Activated B cell treated with CpG ODN at 0.5 μM for 24 hours (primary cell): Measurements from ENCODE around the gene SPNS3. TPM values are rescaled to one million over a fixed set of nuclear protein-coding genes. Genes with fewer than 3 reads are reported as not detected.

Experiments
- ATAC-seq: fragments of 200-7000 bp; cut with Tn5 transposase; one replicate; pipeline ENCODE4 v1.10.0; 2021; ENCODE audit warnings: low read depth, mild to moderate bottlenecking, moderate library complexity
- CTCF ChIA-PET: fragments of 350-600 bp; sonication (Branson Sonifier 250); formaldehyde crosslinking; loops from one replicate; lab custom pipeline; 2021; ENCODE audit warnings: antibody characterized with exemption; lab: Charles Lee
- POLR2A ChIA-PET: fragments of 350-600 bp; sonication (Branson Sonifier 250); formaldehyde crosslinking; loops from one replicate; lab custom pipeline; 2021; ENCODE audit warnings: antibody characterized with exemption; lab: Charles Lee
- DNase-seq: peaks from one replicate; pipeline ENCODE4 v3.0.0; 2022
- H3K27ac Mint-ChIP-seq: one replicate; pipeline ENCODE4 v1.8.0; 2020; ENCODE audit warnings: mixed read lengths
- H3K27me3 Mint-ChIP-seq: one replicate; pipeline ENCODE4 v1.8.0; 2021; ENCODE audit warnings: mixed read lengths
- H3K36me3 Mint-ChIP-seq: one replicate; pipeline ENCODE4 v1.8.0; 2021; ENCODE audit warnings: low read depth, mixed read lengths
- H3K4me1 Mint-ChIP-seq: one replicate; pipeline ENCODE4 v1.8.0; 2021; ENCODE audit warnings: mixed read lengths
- H3K4me3 Mint-ChIP-seq: one replicate; pipeline ENCODE4 v1.8.0; 2020; ENCODE audit warnings: mild to moderate bottlenecking, mixed read lengths
- H3K9me3 Mint-ChIP-seq: one replicate; pipeline ENCODE4 v1.8.0; 2020; ENCODE audit warnings: mixed read lengths
- CTCF ChIP-seq: fragments of 200-600 bp; IDR thresholded peaks from one replicate; pipeline ENCODE4 v1.8.0; 2022; ENCODE audit warnings: antibody characterized with exemption, mild to moderate bottlenecking
- intact Hi-C: fragments of 100-400 bp; cut with micrococcal nuclease; formaldehyde crosslinking; loops from one replicate; pipeline ENCODE4 v1.15.1; 2024
- total RNA-seq: library from RNA; stranded (reverse); gene quantifications from 2 replicates; pipeline ENCODE4 v1.2.3, GENCODE V29; 2022

Gene SPNS3
- total RNA-seq, 1 donor from 2014 or later = 2.5 TPM

DNA sequence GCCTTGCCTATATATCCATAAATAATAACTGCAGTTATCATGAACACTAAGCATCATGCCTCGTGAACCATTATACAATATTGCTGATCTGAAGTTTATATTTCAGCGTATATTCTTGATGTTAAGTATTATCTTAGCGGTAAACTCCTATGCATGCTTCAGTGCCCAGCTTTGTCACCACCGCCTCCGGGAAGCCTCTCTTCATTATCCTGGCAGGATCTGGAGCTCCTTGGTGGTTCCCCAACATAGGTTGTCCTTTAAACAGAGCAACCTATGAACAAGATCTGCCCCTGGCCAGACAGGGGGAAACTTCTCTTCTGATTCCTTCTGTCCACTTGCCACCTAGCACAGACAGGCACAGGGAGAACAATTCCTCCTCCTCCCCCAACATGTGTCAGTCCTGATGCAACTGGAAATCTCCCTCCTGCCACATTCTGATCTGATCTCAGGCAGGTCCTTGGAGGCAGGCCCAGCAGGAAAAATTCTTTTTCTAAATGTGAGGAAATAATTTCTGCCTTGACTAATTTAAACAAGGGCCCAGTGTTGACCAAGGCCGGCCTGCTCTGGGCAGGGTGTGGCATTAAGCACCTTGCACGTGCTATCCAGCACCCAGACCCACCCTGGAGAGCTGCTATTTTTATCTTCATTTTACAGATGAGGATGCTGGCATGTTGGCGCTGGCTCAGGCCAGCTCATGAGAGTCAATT lies 87.3 kb downstream of the SPNS3 start:
- Mint-ChIP-seq H3K27ac (no peak overlapping the region), H3K9me3 (no peaks in the 10 kb centered on the region), H3K4me1 (peaks cover 6% of the 10 kb centered on the region), H3K36me3 (no peaks in the 10 kb centered on the region), H3K4me3 (no peak overlapping the region), H3K27me3 (peaks cover 1% of the 10 kb centered on the region)
- POLR2A ChIA-PET = no interaction called here
- no peak for DNase-seq
- CTCF ChIA-PET = interaction anchor here (0.7 kb wide), 1 partner anchor 655 kb away, joined by 3 read pairs; no protein-coding TSS in a partner anchor
- no peak for ATAC-seq
- TF ChIP-seq CTCF = no peak
- intact Hi-C loops = no loop called here

DNA sequence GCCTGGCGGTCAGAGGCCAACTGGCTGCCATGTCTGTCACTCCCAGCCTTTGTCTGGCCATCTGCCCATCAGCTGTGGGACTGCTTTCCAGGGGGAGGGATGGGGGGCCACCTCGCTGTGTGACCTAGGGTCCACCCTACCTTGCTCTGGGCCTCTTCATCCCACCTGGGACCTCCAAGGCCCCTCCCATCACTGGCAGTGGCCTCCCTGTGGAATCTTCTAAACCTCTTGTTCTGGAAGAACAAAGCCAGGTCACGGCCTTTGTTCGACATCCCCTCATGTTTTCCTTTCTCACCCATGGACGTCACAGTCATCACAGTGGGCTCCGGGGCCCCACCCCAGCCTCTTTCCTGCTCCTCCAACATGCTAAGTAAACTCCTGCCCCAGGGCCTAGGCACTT lies 88.9 kb downstream of the SPNS3 start:
- ATAC-seq (no peak), DNase-seq (no peak)
- H3K27me3 Mint-ChIP-seq = peaks cover 2% of the 10 kb centered on the region
- no peaks in the 10 kb centered on the region for H3K9me3 Mint-ChIP-seq
- H3K36me3 Mint-ChIP-seq = no peaks in the 10 kb centered on the region
- ChIA-PET POLR2A (no interaction called here), CTCF (no interaction called here)
- H3K4me3 Mint-ChIP-seq = no peak overlapping the region
- H3K4me1 Mint-ChIP-seq = peaks cover 6% of the 10 kb centered on the region
- TF ChIP-seq CTCF = no peak
- no peak overlapping the region for H3K27ac Mint-ChIP-seq
- intact Hi-C loops = no loop called here

DNA sequence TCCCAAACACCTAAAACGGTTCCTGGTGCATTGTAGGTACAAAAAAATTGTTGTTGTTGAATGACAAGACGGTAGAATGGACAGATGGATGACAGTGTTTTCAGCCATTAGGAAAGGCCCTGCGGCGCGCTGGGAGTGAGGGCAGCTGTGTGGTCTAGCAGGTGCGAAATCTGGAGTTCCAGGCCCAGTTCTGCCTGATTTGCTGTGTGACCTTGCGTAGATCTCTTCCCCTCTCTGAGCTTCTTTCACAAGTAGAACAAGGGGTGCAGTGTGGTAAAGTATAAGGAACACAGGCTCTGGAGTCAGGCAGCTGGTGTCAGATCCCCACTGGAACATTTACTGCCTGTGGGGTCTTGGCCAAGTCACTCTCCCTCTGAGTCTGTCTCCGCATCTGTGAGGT lies 90.2 kb downstream of the SPNS3 start:
- CTCF ChIA-PET = no interaction called here

GRCh38 chr17:4525691-4526397 lies 92.1 kb downstream of the SPNS3 start:
- ATAC-seq = no peak
- ChIA-PET CTCF (no interaction called here), POLR2A (no interaction called here)
- Mint-ChIP-seq H3K4me3 (no peak overlapping the region), H3K27ac (no peak overlapping the region), H3K4me1 (peaks cover 6% of the 10 kb centered on the region), H3K36me3 (no peaks in the 10 kb centered on the region), H3K27me3 (peaks cover 4% of the 10 kb centered on the region), H3K9me3 (no peaks in the 10 kb centered on the region)
- TF ChIP-seq CTCF = no peak
- intact Hi-C loops = no loop called here
- no peak for DNase-seq

More for the DNA sequence above, 90.2 kb downstream of the SPNS3 start:
- no peak for ATAC-seq
- POLR2A ChIA-PET = no interaction called here
- Mint-ChIP-seq H3K36me3 (no peaks in the 10 kb centered on the region), H3K27ac (no peak overlapping the region), H3K9me3 (no peaks in the 10 kb centered on the region), H3K4me3 (no peak overlapping the region), H3K4me1 (peaks cover 6% of the 10 kb centered on the region), H3K27me3 (peaks cover 4% of the 10 kb centered on the region)
- intact Hi-C loops = no loop called here
- TF ChIP-seq CTCF = no peak
- DNase-seq = no peak

DNA sequence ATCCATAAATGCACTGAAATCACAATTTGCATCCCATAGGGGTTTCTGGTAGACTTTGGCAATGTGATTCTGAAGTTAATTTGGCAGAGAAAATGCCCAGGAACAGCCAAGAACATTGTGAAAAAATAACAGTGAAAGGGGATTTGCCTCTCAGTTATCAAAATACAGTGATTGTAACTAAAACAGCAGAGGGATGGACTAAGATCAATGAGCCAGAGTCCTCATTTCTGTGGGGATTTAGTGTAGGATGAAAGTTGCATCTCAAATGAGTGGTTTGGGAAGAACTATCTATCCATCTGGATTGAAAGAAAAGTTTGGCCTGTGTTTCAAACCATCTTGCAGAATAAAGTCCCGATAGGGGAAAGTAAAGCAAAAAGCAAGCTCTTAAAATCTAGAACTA lies 93.4 kb downstream of the SPNS3 start:
- Mint-ChIP-seq H3K4me1 (peaks cover 6% of the 10 kb centered on the region), H3K4me3 (no peak overlapping the region), H3K9me3 (no peaks in the 10 kb centered on the region), H3K27ac (no peak overlapping the region), H3K36me3 (no peaks in the 10 kb centered on the region), H3K27me3 (peaks cover 7% of the 10 kb centered on the region)
- POLR2A ChIA-PET = no interaction called here
- intact Hi-C loops = no loop called here
- DNase-seq = no peak
- ATAC-seq = no peak
- CTCF ChIA-PET = no interaction called here
- no peak for TF ChIP-seq CTCF
